Chondrocyte (in vitro differentiated cells): ENCODE data around the gene GRM4. TPM values are rescaled to one million over a fixed set of nuclear protein-coding genes. Genes with fewer than 3 reads are reported as not detected.

Experiments used
- DNase-seq: peaks from one replicate; pipeline ENCODE4 v3.0.0; 2021; ENCODE audit warnings: mixed read lengths, low spot score
- H3K27ac Mint-ChIP-seq: one replicate; pipeline ENCODE4 v1.8.0; 2021; ENCODE audit warnings: mild to moderate bottlenecking, moderate library complexity, mixed read lengths; ENCODE audit not compliant: unreplicated experiment
- H3K27me3 Mint-ChIP-seq: 2 replicates; pipeline ENCODE4 v1.8.0; 2021; ENCODE audit warnings: low read depth, mixed read lengths
- H3K36me3 Mint-ChIP-seq: 2 replicates; pipeline ENCODE4 v1.8.0; 2021; ENCODE audit warnings: low read depth, mixed read lengths
- H3K4me1 Mint-ChIP-seq: 2 replicates; pipeline ENCODE4 v1.8.0; 2021; ENCODE audit warnings: low read depth, mild to moderate bottlenecking, mixed read lengths
- H3K4me3 Mint-ChIP-seq: one replicate; pipeline ENCODE4 v1.8.0; 2021; ENCODE audit warnings: mild to moderate bottlenecking, moderate library complexity, mixed read lengths; ENCODE audit not compliant: unreplicated experiment
- H3K9me3 Mint-ChIP-seq: 2 replicates; pipeline ENCODE4 v1.8.0; 2021; ENCODE audit warnings: low read depth, mixed read lengths
- CTCF ChIP-seq: fragments of 200-600 bp; sonication (generic); IDR thresholded peaks from 2 replicates; pipeline ENCODE4 v1.5.0; 2021; ENCODE audit warnings: antibody characterized with exemption, mild to moderate bottlenecking, moderate library complexity
- total RNA-seq: library from RNA; stranded (reverse); gene quantifications from 3 replicates; pipeline ENCODE4 v1.2.1, GENCODE V29; 2021

Gene GRM4
- total RNA-seq, 1 donor from 2014 or later, result 0.27 TPM

- peaks cover 9% of the 10 kb centered on the region for H3K27me3 Mint-ChIP-seq
- DNase-seq, result no peak
These were observed 74.0 kb downstream of the GRM4 start for GRCh38 chr6:34071884-34072379.

GRCh38 chr6:34071136-34071883 is 74.6 kb downstream of the GRM4 start:
- no peak overlapping the region for H3K4me3 Mint-ChIP-seq
- H3K4me1 Mint-ChIP-seq, result no peaks in the 10 kb centered on the region
- no peak for TF ChIP-seq CTCF
- H3K27ac Mint-ChIP-seq, result no peak overlapping the region
- no peak for DNase-seq
- peaks cover 14% of the 10 kb centered on the region for H3K27me3 Mint-ChIP-seq
- H3K9me3 Mint-ChIP-seq, result no peaks in the 10 kb centered on the region
- no peaks in the 10 kb centered on the region for H3K36me3 Mint-ChIP-seq

More at GRCh38 chr6:34071884-34072379, 74.0 kb downstream of the GRM4 start:
- no peaks in the 10 kb centered on the region for H3K36me3 Mint-ChIP-seq
- no peaks in the 10 kb centered on the region for H3K9me3 Mint-ChIP-seq
- H3K4me1 Mint-ChIP-seq, result no peaks in the 10 kb centered on the region
- H3K4me3 Mint-ChIP-seq, result no peak overlapping the region
- TF ChIP-seq CTCF, result no peak
- no peak overlapping the region for H3K27ac Mint-ChIP-seq

- Mint-ChIP-seq H3K9me3 (no peaks in the 10 kb centered on the region), H3K27ac (no peak overlapping the region), H3K4me1 (no peaks in the 10 kb centered on the region), H3K27me3 (peaks cover 22% of the 10 kb centered on the region), H3K4me3 (no peak overlapping the region), H3K36me3 (no peaks in the 10 kb centered on the region)
- no peak for DNase-seq
- no peak for TF ChIP-seq CTCF
These were observed 75.4 kb downstream of the GRM4 start for GRCh38 chr6:34070315-34071135.

- no peak overlapping the region for H3K4me3 Mint-ChIP-seq
- H3K36me3 Mint-ChIP-seq, result no peaks in the 10 kb centered on the region
- peaks cover 35% of the 10 kb centered on the region for H3K27me3 Mint-ChIP-seq
- no peaks in the 10 kb centered on the region for H3K4me1 Mint-ChIP-seq
- no peak for DNase-seq
- no peaks in the 10 kb centered on the region for H3K9me3 Mint-ChIP-seq
- no peak for TF ChIP-seq CTCF
- no peak overlapping the region for H3K27ac Mint-ChIP-seq
These were observed 77.3 kb downstream of the GRM4 start for GRCh38 chr6:34068462-34069044.

- H3K27me3 Mint-ChIP-seq, result peaks cover 40% of the 10 kb centered on the region
- no peak overlapping the region for H3K4me3 Mint-ChIP-seq
- no peak for DNase-seq
- no peaks in the 10 kb centered on the region for H3K9me3 Mint-ChIP-seq
- H3K36me3 Mint-ChIP-seq, result no peaks in the 10 kb centered on the region
- no peak for TF ChIP-seq CTCF
- no peaks in the 10 kb centered on the region for H3K4me1 Mint-ChIP-seq
- no peak overlapping the region for H3K27ac Mint-ChIP-seq
These were observed 78.1 kb downstream of the GRM4 start for GRCh38 chr6:34067814-34068213.
